ENCODE data around the gene TXNRD1.
"Not testable (repeated sequence)": the region's sequence is repeated elsewhere in the genome, so short reads cannot be mapped to it uniquely, and the experiment has no call there.

The TXNRD1 gene

GRCh38 chr12:104304261-104305009 is 88.9 kb downstream of the TXNRD1 start:
- DNase-seq (ENCODE audit: low spot score): no peak

GRCh38 chr12:104305349-104305748 is 89.8 kb downstream of the TXNRD1 start:
- DNase-seq (ENCODE audit: low spot score): no peak

GRCh38 chr12:104306376-104306775 is 90.8 kb downstream of the TXNRD1 start:
- DNase-seq (ENCODE audit: low spot score): no peak

- DNase-seq (ENCODE audit: low spot score): no peak
Measured at GRCh38 chr12:104306943-104307654, 91.5 kb downstream of the TXNRD1 start.

- no peak for DNase-seq (ENCODE audit: low spot score)
Measured at GRCh38 chr12:104307655-104308000, 92.0 kb downstream of the TXNRD1 start.

GRCh38 chr12:104309446-104309993 is 93.9 kb downstream of the TXNRD1 start:
- no peak for DNase-seq (ENCODE audit: low spot score)

- DNase-seq (ENCODE audit: low spot score): no peak
Measured at GRCh38 chr12:104310751-104311633, 95.4 kb downstream of the TXNRD1 start.

- no peak for DNase-seq (ENCODE audit: low spot score)
Measured at GRCh38 chr12:104312202-104312601, 96.6 kb downstream of the TXNRD1 start.

GRCh38 chr12:104312654-104313053 is 97.1 kb downstream of the TXNRD1 start:
- no peak for DNase-seq (ENCODE audit: low spot score)

- DNase-seq (ENCODE audit: low spot score): no peak
Measured at GRCh38 chr12:104313568-104314241, 98.1 kb downstream of the TXNRD1 start.

- no peak for DNase-seq (ENCODE audit: low spot score)
Measured at GRCh38 chr12:104314242-104314614, 98.6 kb downstream of the TXNRD1 start.

- DNase-seq (ENCODE audit: low spot score): no peak
Measured at GRCh38 chr12:104315326-104316224, 100.0 kb downstream of the TXNRD1 start.

GRCh38 chr12:104316936-104317335 is 101.4 kb downstream of the TXNRD1 start:
- DNase-seq (ENCODE audit: low spot score): no peak

GRCh38 chr12:104317538-104318210 is 102.1 kb downstream of the TXNRD1 start:
- DNase-seq (ENCODE audit: low spot score): no peak

GRCh38 chr12:104319028-104319427 is 103.4 kb downstream of the TXNRD1 start:
- DNase-seq (ENCODE audit: low spot score): no peak

GRCh38 chr12:104319918-104320626 is 104.5 kb downstream of the TXNRD1 start:
- DNase-seq (ENCODE audit: low spot score): no peak

GRCh38 chr12:104320627-104321024 is 105.0 kb downstream of the TXNRD1 start:
- no peak for DNase-seq (ENCODE audit: low spot score)

GRCh38 chr12:104321949-104322348 is 106.4 kb downstream of the TXNRD1 start:
- no peak for DNase-seq (ENCODE audit: low spot score)

GRCh38 chr12:104322533-104322932 is 107.0 kb downstream of the TXNRD1 start:
- DNase-seq (ENCODE audit: low spot score): not testable (repeated sequence)
